GM23338 (cell line): ENCODE data around the gene RAD51AP1. TPM values are rescaled to one million over a fixed set of nuclear protein-coding genes. Genes with fewer than 3 reads are reported as not detected.
A peak's percentile ranks its signal among the peaks of the same experiment; 100 is the strongest.

ENCODE experiments used
- ATAC-seq: fragments of 200-7000 bp; cut with Tn5 transposase; 3 replicates; pipeline ENCODE4 v1.9.1; 2020
- DNase-seq: peaks from one replicate; pipeline ENCODE4 v3.0.0-alpha.2; 2015; ENCODE audit warnings: low spot score
- H2AFZ ChIP-seq: fragments of 200-600 bp; sonication (generic); 2 replicates; pipeline ENCODE4 v1.8.0; 2016; ENCODE audit warnings: antibody characterized with exemption, mild to moderate bottlenecking, moderate library complexity
- H3F3A ChIP-seq: fragments of 200-600 bp; sonication (generic); replicated peaks from 2 replicates; pipeline ENCODE4 v1.8.0; 2017; ENCODE audit warnings: antibody characterized with exemption, mixed run types, low read depth
- H3K27ac ChIP-seq: fragments of 200-600 bp; sonication (generic); 2 replicates; pipeline ENCODE4 v1.6.1; 2016; ENCODE audit warnings: low read depth
- H3K27me3 ChIP-seq: fragments of 200-600 bp; sonication (generic); 2 replicates; pipeline ENCODE4 v1.8.0; 2016; ENCODE audit warnings: mild to moderate bottlenecking, mixed run types, moderate library complexity; ENCODE audit not compliant: insufficient read depth
- H3K36me3 ChIP-seq: fragments of 200-600 bp; sonication (generic); 2 replicates; pipeline ENCODE4 v1.8.0; 2016; ENCODE audit warnings: mild to moderate bottlenecking; ENCODE audit not compliant: insufficient read depth
- H3K4me1 ChIP-seq: fragments of 200-600 bp; sonication (generic); 2 replicates; pipeline ENCODE4 v1.8.0; 2016; ENCODE audit warnings: mild to moderate bottlenecking, moderate library complexity; ENCODE audit not compliant: insufficient read depth
- H3K4me2 ChIP-seq: fragments of 200-600 bp; sonication (generic); 2 replicates; pipeline ENCODE4 v1.7.1; 2017; ENCODE audit warnings: mixed run types
- H3K4me3 ChIP-seq: fragments of 200-600 bp; sonication (generic); 2 replicates; pipeline ENCODE4 v1.6.1; 2016; ENCODE audit warnings: mixed run types
- H3K79me2 ChIP-seq: fragments of 200-600 bp; sonication (generic); replicated peaks from 2 replicates; pipeline ENCODE4 v1.8.0; 2017; ENCODE audit warnings: mild to moderate bottlenecking; ENCODE audit not compliant: insufficient read depth
- H3K9me2 ChIP-seq: fragments of 200-600 bp; sonication (generic); 2 replicates; pipeline ENCODE4 v1.8.0; 2017; ENCODE audit not compliant: insufficient read depth
- H4K20me1 ChIP-seq: fragments of 200-600 bp; sonication (generic); replicated peaks from 2 replicates; pipeline ENCODE4 v1.8.0; 2017; ENCODE audit warnings: mild to moderate bottlenecking; ENCODE audit not compliant: insufficient read depth
- H3K27ac Mint-ChIP-seq: 2 replicates; pipeline ENCODE4 v1.8.0; 2020; ENCODE audit warnings: inconsistent platforms, mild to moderate bottlenecking, moderate library complexity, mixed read lengths
- H3K27me3 Mint-ChIP-seq: 3 replicates; pipeline ENCODE4 v1.8.0; 2022; ENCODE audit warnings: low read depth, mild to moderate bottlenecking, moderate library complexity, mixed read lengths, inconsistent platforms; ENCODE audit not compliant: insufficient read depth, poor library complexity
- H3K36me3 Mint-ChIP-seq: 3 replicates; pipeline ENCODE4 v1.8.0; 2021; ENCODE audit warnings: low read depth, mild to moderate bottlenecking, inconsistent platforms, moderate library complexity, mixed read lengths
- H3K4me1 Mint-ChIP-seq: 3 replicates; pipeline ENCODE4 v1.8.0; 2020; ENCODE audit warnings: mild to moderate bottlenecking, inconsistent platforms, mixed read lengths
- H3K4me3 Mint-ChIP-seq: 3 replicates; pipeline ENCODE4 v1.8.0; 2021; ENCODE audit warnings: moderate library complexity, mild to moderate bottlenecking, inconsistent platforms, mixed read lengths
- H3K9me3 Mint-ChIP-seq: 3 replicates; pipeline ENCODE4 v1.8.0; 2020; ENCODE audit warnings: moderate library complexity, mild to moderate bottlenecking, inconsistent platforms, mixed read lengths
- ETS1 ChIP-seq: IDR thresholded peaks from 2 replicates; pipeline ENCODE4 v1.6.1; 2016; ENCODE audit warnings: antibody characterized with exemption
- JUNB ChIP-seq: IDR thresholded peaks from one replicate; pipeline ENCODE4 v1.6.1; 2016; ENCODE audit warnings: antibody characterized with exemption; ENCODE audit not compliant: unreplicated experiment
- NANOG ChIP-seq: IDR thresholded peaks from 2 replicates; pipeline ENCODE4 v1.6.1; 2016; ENCODE audit warnings: antibody characterized with exemption, borderline replicate concordance
- POLR2AphosphoS5 ChIP-seq: IDR thresholded peaks from 2 replicates; pipeline ENCODE4 v1.6.1; 2016; ENCODE audit warnings: antibody characterized with exemption, low read depth
- STAT1 ChIP-seq: IDR thresholded peaks from one replicate; pipeline ENCODE4 v1.6.1; 2016; ENCODE audit warnings: antibody characterized with exemption; ENCODE audit not compliant: unreplicated experiment
- ZNF114 ChIP-seq: fragments of 250-450 bp; sonication (Bioruptor Pico); IDR thresholded peaks from 2 replicates; pipeline ENCODE4 v1.5.0; 2020; ENCODE audit warnings: mild to moderate bottlenecking, moderate library complexity
- ZNF331 ChIP-seq: fragments of 250-450 bp; sonication (Bioruptor Pico); IDR thresholded peaks from 2 replicates; pipeline ENCODE4 v1.5.0; 2020; ENCODE audit warnings: low read depth, mild to moderate bottlenecking, moderate library complexity
- ZNF462 ChIP-seq: fragments of 250-450 bp; sonication (Bioruptor Pico); IDR thresholded peaks from 2 replicates; pipeline ENCODE4 v1.5.0; 2020; ENCODE audit warnings: mild to moderate bottlenecking, moderate library complexity
- polyA plus RNA-seq: library from polyadenylated mRNA; unstranded; fragments of >200 nt; fragmentation: Nextera tagmentation; extraction: Ambion mirVana; gene quantifications from 2 replicates; pipeline ENCODE4 v1.2.1, GENCODE V29; 2016
- total RNA-seq: library from RNA; depleted of rRNA; stranded (reverse); fragments of >200 nt; shearing (Covaris generic); gene quantifications from 2 replicates; pipeline ENCODE4 v1.2.3, GENCODE V29; 2014

The RAD51AP1 gene
- total and polyA plus RNA-seq, 2 experiments from 2014 or later, result 75.2 to 119 TPM

- no peak for DNase-seq
- Histone ChIP-seq H3K9me2 (no peaks in the 10 kb centered on the region), H3K4me2 (peak overlapping the region; percentile 28; the same call in 1 of the 2 replicates), H3F3A (no peaks in the 10 kb centered on the region), H3K27ac (no peak overlapping the region), H3K4me3 (no peak overlapping the region), H3K27me3 (no peaks in the 10 kb centered on the region), H3K36me3 (no peaks in the 10 kb centered on the region), H2AFZ (peak overlapping the region; percentile 40), H3K4me1 (peaks cover 11% of the 10 kb centered on the region; the same call in 1 of the 2 replicates), H4K20me1 (no peaks in the 10 kb centered on the region), H3K79me2 (no peaks in the 10 kb centered on the region)
- H3K27me3 Mint-ChIP-seq, result peaks cover 1% of the 10 kb centered on the region
- H3K27ac Mint-ChIP-seq, result no peak overlapping the region
- TF ChIP-seq ETS1 (no peak), NANOG (no peak), ZNF114 (CRISPR knock-in tag) (no peak), ZNF331 (no peak), ZNF462 (CRISPR knock-in tag) (no peak), POLR2AphosphoS5 (no peak), JUNB (no peak), STAT1 (no peak)
- H3K9me3 Mint-ChIP-seq, result no peaks in the 10 kb centered on the region
- ATAC-seq, result peak; percentile 70
- no peaks in the 10 kb centered on the region for H3K36me3 Mint-ChIP-seq
- no peak overlapping the region for H3K4me3 Mint-ChIP-seq
- peaks cover 8% of the 10 kb centered on the region for H3K4me1 Mint-ChIP-seq
Observed at GRCh38 chr12:4580281-4580688, 41.6 kb downstream of the RAD51AP1 start.
